Activated CD8-positive, alpha-beta memory T cell treated with anti-CD3 and anti-CD28 coated beads, Interleukin-2, amount 10 ng/mL, durations not matched to agents 7 days and 5 days (primary cell): ENCODE results near the gene AQP5. TPM values are rescaled to one million over a fixed set of nuclear protein-coding genes. Genes with fewer than 3 reads are reported as not detected.

Experiments
- total RNA-seq, 2 experiments: library from RNA; stranded (reverse); gene quantifications; one replicate each; pipeline ENCODE4 v1.2.3, GENCODE V29; 2021

Gene AQP5
- total RNA-seq, 2 experiments from 2014 or later, result not detected

Other genes starting within 250 kb of the AQP5 start
- gene TMBIM6, start 220.3 kb upstream of the AQP5 start, total RNA-seq, result 100 to 1,000 TPM; 396 to 524 TPM
- 1 to 10 TPM; 1.1 to 1.4 TPM for gene NCKAP5L, start 133.5 kb upstream of the AQP5 start, total RNA-seq
- 1 to 10 TPM; 8.2 to 8.3 TPM for gene BCDIN3D, start 118.8 kb upstream of the AQP5 start, total RNA-seq
- under 1 TPM; 0.05 to 0.06 TPM for gene FAIM2, start 58.0 kb upstream of the AQP5 start, total RNA-seq
- not detected for gene AQP2, start 11.1 kb upstream of the AQP5 start, total RNA-seq
- not detected for gene AQP6, start 11.1 kb downstream of the AQP5 start, total RNA-seq
- 100 to 1,000 TPM; 180 to 198 TPM for gene RACGAP1, start 63.6 kb downstream of the AQP5 start, total RNA-seq
- gene ASIC1, start 95.7 kb downstream of the AQP5 start, total RNA-seq, result 10 to 100 TPM; 19.0 to 28.3 TPM
- 10 to 100 TPM; 62.0 to 80.8 TPM for gene SMARCD1, start 123.5 kb downstream of the AQP5 start, total RNA-seq
- gene GPD1, start 142.1 kb downstream of the AQP5 start, total RNA-seq, result under 1 TPM in 1 of 2 experiments, not detected in 1; 0.30 TPM
- 10 to 100 TPM; 55.1 to 64.5 TPM for gene COX14, start 150.4 kb downstream of the AQP5 start, total RNA-seq
- 10 to 100 TPM; 55.0 to 56.3 TPM for gene CERS5, start 205.5 kb downstream of the AQP5 start, total RNA-seq